HG03457 (cell line): ENCODE data around the gene MYO5A.
"Not testable (repeated sequence)": the region's sequence is repeated elsewhere in the genome, so short reads cannot be mapped to it uniquely, and the experiment has no call there.

Source experiments
- ATAC-seq: cut with Tn5 transposase; IDR thresholded peaks from one replicate; pipeline ENCODE4 v1.9.1; 2021; ENCODE audit warnings: moderate number of reproducible peaks; ENCODE audit not compliant: unreplicated experiment

Gene MYO5A

GRCh38 chr15:52509500-52510245, 19.0 kb downstream of the MYO5A start:
- no peak for ATAC-seq

DNA sequence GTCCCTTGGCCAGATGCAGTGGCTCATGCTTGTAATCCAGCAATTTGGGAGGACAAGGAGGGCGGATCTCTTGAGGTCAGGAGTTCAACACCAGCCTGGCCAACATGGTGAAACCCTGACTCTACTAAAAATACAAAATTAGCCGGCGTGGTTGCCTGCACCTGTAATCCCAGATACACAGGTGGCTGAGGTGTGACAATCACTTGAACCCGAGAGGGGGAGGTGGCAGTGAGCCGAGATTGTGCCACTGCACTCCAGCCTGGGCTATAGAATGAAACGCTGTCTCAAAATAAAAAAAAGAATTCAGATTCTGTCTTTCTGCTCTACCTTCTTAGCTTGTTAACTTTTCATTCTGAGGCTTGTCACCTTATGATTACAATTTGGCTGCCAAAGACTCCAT, 22.1 kb downstream of the MYO5A start:
- no peak for ATAC-seq

DNA sequence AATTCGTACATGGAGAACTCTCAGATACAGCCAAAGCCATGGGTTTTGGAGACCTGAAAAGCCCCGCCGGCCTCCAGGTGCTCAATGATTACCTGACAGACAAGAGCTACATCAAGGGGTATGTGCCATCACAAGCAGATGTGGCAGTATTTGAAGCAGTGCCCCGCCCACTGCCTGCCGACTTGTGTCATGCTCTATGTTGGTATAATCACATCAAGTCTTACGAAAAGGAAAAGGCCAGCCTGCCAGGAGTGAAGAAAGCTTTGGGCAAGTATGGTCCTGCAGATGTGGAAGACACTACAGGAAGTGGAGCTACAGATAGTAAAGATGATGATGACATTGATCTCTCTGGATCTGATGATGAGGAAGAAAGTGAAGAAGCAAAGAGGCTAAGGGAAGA, 23.5 kb downstream of the MYO5A start:
- no peak for ATAC-seq

- peak; percentile 77 for ATAC-seq
These were observed 24.7 kb downstream of the MYO5A start for GRCh38 chr15:52503788-52504496.

DNA sequence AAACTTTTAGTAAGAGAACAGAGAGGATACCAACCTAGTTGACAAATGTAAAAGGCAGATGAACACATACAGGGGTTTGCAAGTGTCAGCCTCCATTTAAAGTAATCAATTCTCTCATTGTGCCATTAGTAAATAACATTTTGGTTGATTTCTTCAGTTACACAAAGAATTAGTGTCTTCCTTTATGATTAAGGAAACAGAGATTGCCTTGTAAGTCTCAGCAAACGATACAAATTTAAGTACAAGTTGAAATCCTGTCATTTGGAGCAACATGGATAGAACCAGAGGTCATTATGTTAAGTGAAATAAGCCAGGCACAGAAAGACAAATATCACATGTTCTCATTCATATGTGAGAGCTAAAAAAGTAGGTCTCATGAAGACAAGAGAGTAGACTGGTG, 26.1 kb downstream of the MYO5A start:
- no peak for ATAC-seq

DNA sequence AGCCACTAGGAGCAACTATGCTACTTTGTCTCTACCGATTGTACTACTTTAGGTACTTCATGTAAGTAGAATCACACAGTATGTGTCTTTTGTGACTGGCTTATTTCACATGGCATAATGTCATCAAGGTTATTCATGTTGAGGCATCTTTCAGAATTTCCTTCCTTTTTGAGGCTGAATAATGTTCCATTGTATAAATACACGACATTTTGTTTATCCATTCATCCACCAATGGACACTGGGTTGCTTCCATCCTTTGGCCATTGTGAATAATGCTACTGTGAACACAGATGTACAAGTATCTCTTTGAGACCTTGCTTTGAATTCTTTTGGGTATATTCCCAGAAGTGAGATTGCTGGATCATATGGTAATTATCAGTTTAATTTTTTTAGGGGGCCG, 29.2 kb downstream of the MYO5A start:
- ATAC-seq: no peak

DNA sequence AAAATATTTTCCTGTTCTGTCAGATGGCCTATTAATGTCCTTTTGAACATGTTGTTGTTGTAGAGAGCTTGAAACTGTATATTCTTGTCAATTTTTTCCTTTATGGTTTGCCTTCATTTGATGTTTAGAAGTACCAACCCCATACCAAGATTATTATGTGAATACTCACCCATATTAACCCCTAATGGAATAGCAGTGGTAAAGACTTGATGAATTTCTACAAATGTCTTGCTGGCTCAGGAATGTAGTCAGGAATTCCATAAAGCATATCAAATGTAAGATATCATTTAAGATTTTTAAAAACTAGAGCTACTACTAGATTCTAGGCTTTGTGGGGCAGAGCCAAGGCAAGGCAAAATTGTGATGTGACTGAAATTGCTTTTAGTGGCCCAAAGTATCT, 30.0 kb downstream of the MYO5A start:
- ATAC-seq: no peak

DNA sequence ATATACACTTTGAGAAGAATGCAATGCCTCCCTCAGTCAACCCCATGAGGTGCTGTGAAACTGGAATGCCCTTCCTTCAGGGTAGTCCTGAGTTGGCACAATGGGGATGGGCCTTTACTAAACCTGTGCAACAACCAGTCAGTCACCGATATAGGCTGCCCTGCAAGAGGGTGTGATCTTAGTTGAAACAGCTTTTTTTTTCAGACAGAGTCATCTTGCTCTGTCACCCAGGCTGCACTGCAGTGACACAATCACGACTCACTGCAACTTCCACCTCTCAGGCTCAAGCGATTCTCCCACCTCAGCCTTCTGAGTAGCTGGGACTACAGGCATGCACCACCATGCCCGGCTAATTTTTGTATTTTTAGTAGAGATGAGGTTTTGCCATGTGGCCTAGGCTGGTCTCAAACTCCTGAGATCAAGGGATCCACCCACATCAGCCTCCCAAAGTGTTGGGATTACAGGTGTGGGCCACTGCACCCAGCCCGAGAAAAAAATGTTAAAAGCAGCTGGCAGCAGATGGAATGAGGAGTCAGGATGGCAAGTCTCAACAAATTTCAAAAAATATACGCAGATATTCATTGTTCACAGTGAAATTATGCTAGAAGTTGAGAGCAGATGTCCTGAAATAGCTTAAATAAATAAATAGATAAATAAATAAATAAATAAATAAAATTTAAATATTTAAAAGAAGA, 31.8 kb downstream of the MYO5A start:
- no peak for ATAC-seq

GRCh38 chr15:52496175-52496574, 32.5 kb downstream of the MYO5A start:
- ATAC-seq: no peak

- ATAC-seq: no peak
These were observed 33.6 kb downstream of the MYO5A start for GRCh38 chr15:52495125-52495524.

DNA sequence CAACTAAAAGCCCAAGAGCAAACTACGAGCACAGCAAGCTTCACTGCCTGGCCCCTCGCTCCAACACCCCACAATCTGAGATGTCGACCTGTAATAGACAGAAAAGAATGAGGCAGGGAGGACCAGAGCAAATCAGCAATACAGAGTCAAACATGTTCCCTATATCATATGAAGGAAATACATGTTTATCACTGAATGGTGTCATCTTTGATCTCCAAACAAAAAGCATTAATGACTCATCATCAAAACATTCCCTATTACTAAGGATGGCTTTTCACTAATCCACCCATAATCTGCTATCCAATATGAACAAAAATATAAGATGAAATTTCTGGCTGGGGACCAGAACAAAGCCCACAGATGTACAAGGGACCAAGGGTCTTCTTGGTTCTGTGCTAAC, 34.7 kb downstream of the MYO5A start:
- ATAC-seq: no peak

GRCh38 chr15:52492132-52492531, 36.5 kb downstream of the MYO5A start:
- ATAC-seq: no peak

DNA sequence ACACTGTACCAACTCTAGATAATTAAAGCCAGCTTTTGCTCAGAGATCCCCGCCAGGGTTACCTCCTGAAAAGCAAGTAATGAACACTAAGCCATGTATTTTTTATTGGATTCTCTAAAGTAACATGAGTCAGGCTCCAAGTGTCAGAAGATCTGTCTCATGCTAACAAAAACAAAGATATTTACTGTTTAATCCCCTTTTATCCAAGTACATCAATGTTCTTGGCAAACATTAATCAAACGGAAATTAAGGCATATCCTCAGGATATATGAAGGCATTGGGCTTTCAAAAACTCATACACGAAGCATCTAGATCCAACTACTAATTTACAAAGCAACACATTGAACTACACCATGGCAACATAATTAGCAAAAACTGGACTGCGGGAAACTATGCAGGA, 37.2 kb downstream of the MYO5A start:
- ATAC-seq: no peak

- not testable (repeated sequence) for ATAC-seq
These were observed 39.2 kb downstream of the MYO5A start for GRCh38 chr15:52489430-52489829.

DNA sequence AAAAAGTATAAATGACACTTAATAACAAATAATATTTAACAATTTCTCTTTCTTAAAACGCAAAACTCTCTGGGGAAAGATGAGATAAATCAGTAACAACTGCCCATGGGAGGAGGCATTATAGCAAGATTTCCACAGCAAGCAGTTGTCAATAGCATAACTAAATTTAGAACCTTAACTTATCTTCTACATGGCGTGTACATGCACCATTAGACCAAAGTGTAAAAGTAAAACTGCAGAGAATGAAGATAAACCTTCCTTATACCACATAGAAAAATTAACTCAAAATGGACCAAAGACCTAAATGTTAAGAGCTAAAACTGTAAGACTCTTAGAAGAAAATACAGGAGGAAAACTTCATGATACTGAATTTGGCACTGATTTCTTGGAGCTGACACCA, 39.9 kb downstream of the MYO5A start:
- ATAC-seq: no peak

DNA sequence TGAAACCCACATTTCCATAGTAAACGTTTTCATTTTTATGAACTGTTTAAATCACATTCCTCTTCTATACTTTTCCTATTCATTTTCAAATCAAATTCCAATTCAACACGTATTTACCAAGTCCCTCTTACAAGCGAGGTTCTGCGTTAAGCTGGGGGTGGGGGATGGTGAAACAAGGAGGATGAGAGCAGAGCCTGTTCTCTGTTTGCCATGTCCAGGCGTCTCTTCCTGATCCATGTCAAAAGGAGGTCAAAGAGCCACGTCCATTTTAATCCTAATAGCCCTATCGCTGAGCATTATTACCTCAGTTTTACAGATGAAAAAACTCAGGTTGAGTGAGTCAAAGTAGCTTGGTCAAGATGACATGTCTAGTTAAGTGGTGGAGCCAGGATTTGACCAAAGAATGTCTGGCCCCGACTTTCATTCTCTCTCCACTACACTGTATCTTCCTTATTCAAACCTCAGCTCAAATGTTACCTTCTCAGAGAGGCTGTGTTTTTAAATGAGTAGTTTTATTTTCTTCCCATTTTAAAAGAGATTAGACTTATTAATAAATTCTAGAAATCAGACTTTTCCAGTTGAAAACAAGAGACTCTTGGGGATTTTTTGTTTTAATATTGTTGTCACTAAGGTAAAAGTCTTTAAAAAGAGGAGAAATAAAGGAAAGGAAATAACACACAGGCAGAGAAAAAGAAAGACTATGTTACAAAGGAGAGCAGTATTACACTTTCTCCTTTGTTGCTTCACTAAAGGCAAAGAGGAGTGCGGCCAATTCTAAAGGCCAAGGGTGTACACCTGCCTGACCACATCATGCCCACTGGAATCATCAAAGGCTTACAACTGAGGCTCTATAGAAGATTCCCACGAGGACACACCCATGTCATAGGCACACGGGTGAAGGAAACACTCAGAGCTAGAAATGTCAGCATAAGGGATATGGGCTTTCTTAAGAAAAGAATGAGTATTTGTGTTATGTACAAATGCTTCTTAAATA, 42.4 kb downstream of the MYO5A start:
- no peak for ATAC-seq

GRCh38 chr15:52485290-52485689, 43.4 kb downstream of the MYO5A start:
- ATAC-seq: no peak

DNA sequence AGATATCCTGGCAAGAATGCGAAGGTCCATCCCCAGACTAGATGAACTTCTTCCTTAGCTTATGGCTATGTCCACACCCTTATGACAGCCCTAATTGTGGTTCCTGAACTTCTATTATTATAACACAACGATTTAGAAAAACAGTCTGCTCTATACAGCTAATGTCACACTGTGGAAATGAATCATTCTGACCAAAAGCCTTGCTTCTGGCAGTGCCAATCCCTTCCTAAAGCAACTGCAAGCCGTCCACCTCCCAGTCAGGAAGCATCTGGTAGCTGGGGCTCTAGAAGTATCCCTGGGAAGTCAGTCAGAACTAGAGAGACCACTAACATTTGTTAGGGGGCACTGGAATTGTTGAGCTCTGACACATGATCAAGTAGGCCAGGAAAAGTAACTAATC, 45.0 kb downstream of the MYO5A start:
- no peak for ATAC-seq

DNA sequence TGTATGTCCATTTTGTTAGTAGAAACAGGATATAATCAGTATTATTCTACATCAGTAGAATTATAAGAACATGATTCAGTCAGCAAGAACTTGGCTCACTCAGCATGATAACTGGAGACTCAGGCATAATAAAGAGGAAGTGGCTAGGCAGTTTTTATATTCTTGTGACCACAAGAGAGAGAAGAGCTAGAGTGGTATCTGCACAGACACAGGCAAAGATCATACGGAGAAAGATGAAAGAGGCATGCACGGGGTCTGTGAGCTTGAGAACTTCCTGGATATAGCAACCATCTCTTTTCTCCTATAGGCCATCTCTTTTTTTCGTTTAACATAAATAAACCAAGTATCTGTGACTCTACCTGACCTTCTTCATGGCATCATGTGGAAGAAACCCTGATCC, 46.8 kb downstream of the MYO5A start:
- ATAC-seq: peak; percentile 95

GRCh38 chr15:52480990-52481389, 47.7 kb downstream of the MYO5A start:
- no peak for ATAC-seq

DNA sequence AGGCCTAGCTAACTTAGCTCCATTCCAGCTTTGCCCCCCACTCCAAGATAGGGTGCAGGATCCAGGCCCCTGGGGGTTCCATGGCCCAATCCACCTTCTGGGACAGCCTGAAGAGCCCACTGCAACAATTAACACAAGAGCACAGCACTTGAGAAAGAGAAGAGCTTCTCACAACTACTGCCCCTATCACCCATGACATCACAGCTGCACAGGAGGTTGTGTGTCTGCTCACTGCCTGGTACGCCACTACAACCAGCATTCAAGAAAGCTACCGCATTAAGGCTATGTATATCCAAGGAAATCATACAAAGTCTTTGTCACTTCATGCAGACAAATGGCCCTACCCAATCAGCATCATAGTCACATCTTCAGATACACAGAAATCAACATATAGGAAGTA, 62.0 kb downstream of the MYO5A start:
- no peak for ATAC-seq
